ENCODE measurements around the gene TIMM22.

DNA sequence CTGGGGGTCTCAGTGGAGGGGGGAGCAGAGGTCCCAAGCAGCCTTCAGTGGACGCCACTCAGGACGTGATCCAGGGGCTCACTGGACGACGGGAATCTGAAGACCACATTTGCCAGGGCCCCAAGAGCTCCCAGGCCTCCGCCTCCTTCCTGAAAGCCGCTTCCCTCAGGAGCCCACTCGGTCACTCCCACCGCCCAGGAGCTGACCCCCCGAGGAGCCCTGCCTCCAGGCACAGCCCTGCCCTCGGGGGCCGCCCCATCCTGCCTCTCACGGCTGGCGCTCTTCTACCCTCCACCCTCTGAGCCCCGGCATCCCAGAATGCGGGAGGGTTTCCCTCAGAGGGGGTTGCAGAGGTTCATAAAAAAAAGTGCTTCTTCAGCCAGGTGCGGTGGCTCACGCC lies 24.2 kb downstream of the TIMM22 start:
- TF ChIP-seq FOXP2 (optimal IDR thresholded peaks at IDR 0.05; ENCODE audit: borderline replicate concordance, extremely low read depth, extremely low read length, insufficient read depth) (no peak), POLR2AphosphoS5 (IDR thresholded peaks at IDR 0.05; ENCODE audit: low read depth, low read length) (no peak), TAF1 (IDR thresholded peaks at IDR 0.05; ENCODE audit: borderline replicate concordance, insufficient read depth, low read length) (no peak)
- TF ChIP-seq, protein P1, sequence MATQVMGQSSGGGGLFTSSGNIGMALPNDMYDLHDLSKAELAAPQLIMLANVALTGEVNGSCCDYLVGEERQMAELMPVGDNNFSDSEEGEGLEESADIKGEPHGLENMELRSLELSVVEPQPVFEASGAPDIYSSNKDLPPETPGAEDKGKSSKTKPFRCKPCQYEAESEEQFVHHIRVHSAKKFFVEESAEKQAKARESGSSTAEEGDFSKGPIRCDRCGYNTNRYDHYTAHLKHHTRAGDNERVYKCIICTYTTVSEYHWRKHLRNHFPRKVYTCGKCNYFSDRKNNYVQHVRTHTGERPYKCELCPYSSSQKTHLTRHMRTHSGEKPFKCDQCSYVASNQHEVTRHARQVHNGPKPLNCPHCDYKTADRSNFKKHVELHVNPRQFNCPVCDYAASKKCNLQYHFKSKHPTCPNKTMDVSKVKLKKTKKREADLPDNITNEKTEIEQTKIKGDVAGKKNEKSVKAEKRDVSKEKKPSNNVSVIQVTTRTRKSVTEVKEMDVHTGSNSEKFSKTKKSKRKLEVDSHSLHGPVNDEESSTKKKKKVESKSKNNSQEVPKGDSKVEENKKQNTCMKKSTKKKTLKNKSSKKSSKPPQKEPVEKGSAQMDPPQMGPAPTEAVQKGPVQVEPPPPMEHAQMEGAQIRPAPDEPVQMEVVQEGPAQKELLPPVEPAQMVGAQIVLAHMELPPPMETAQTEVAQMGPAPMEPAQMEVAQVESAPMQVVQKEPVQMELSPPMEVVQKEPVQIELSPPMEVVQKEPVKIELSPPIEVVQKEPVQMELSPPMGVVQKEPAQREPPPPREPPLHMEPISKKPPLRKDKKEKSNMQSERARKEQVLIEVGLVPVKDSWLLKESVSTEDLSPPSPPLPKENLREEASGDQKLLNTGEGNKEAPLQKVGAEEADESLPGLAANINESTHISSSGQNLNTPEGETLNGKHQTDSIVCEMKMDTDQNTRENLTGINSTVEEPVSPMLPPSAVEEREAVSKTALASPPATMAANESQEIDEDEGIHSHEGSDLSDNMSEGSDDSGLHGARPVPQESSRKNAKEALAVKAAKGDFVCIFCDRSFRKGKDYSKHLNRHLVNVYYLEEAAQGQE (IDR thresholded peaks at IDR 0.05; ENCODE audit: insufficient read depth in 1 of 2, low read depth in 2 of 2, low read length in 2 of 2), result no peak
